HUES64 (cell line): ENCODE data around the gene DOCK2.

Source experiments
- H3K27ac ChIP-seq: 2 replicates; pipeline ENCODE4 v1.7.0; 2013; ENCODE audit warnings: low read depth, low read length, inconsistent platforms
- H3K27me3 ChIP-seq: 2 replicates; pipeline ENCODE4 v1.6.1; 2013; ENCODE audit warnings: mild to moderate bottlenecking, low read length; ENCODE audit not compliant: insufficient read depth
- H3K36me3 ChIP-seq: 2 replicates; pipeline ENCODE4 v1.6.1; 2013; ENCODE audit warnings: mild to moderate bottlenecking, low read length; ENCODE audit not compliant: insufficient read depth
- H3K4me1 ChIP-seq: 2 replicates; pipeline ENCODE4 v1.6.1; 2013; ENCODE audit warnings: mild to moderate bottlenecking, low read length, moderate library complexity; ENCODE audit not compliant: insufficient read depth
- H3K4me3 ChIP-seq: 2 replicates; pipeline ENCODE4 v1.5.1; 2013; ENCODE audit warnings: mild to moderate bottlenecking, low read length, moderate library complexity
- H3K9ac ChIP-seq: 2 replicates; pipeline ENCODE4 v1.6.1; 2013; ENCODE audit warnings: mild to moderate bottlenecking, low read depth, low read length
- H3K9me3 ChIP-seq: 2 replicates; pipeline ENCODE4 v1.6.1; 2013; ENCODE audit warnings: low read depth, low read length; ENCODE audit not compliant: insufficient read depth
- WGBS: fragments of 150-250, 120-280 bp; methylation state at CpG from one replicate; pipeline ENCODE4 v1.1.7; 2013; ENCODE audit warnings: missing lambda C conversion rate; 5-methylcytosine and 5-hydroxymethylcytosine counted together

DOCK2 gene

GRCh38 chr5:170100066-170100943 lies 463.2 kb downstream of the DOCK2 start:
- no peaks in the 10 kb centered on the region for H3K36me3 ChIP-seq
- no peaks in the 10 kb centered on the region for H3K4me1 ChIP-seq
- H3K27ac ChIP-seq, result no peak overlapping the region
- WGBS, result 45% methylated on average over 13 of the region's 13 CpGs
- H3K9ac ChIP-seq, result no peak overlapping the region
- peaks cover 6% of the 10 kb centered on the region; the same call in 1 of the 2 replicates for H3K9me3 ChIP-seq
- H3K4me3 ChIP-seq, result no peak overlapping the region
- H3K27me3 ChIP-seq, result peaks cover 4% of the 10 kb centered on the region; the same call in 1 of the 2 replicates

- H3K9me3 ChIP-seq, result peaks cover 6% of the 10 kb centered on the region; the same call in 1 of the 2 replicates
- no peaks in the 10 kb centered on the region for H3K4me1 ChIP-seq
- peaks cover 26% of the 10 kb centered on the region for H3K27me3 ChIP-seq
- 100% methylated on average over 1 of the region's 1 CpG for WGBS
- no peaks in the 10 kb centered on the region for H3K36me3 ChIP-seq
- no peak overlapping the region for H3K9ac ChIP-seq
- H3K27ac ChIP-seq, result no peak overlapping the region
- no peak overlapping the region for H3K4me3 ChIP-seq
Observed at GRCh38 chr5:170103447-170103846, 466.4 kb downstream of the DOCK2 start.

- peaks cover 3% of the 10 kb centered on the region; the same call in 1 of the 2 replicates for H3K4me1 ChIP-seq
- no peak overlapping the region for H3K4me3 ChIP-seq
- no peaks in the 10 kb centered on the region for H3K36me3 ChIP-seq
- peaks cover 34% of the 10 kb centered on the region for H3K27me3 ChIP-seq
- 0 out of 2 replicates have a peak, but pooled peaks cover under 1% of the 10 kb centered on the region for H3K9me3 ChIP-seq
- no peak overlapping the region for H3K27ac ChIP-seq
- no peak overlapping the region for H3K9ac ChIP-seq
- WGBS, result 94% methylated on average over 6 of the region's 6 CpGs
Observed at GRCh38 chr5:170104299-170104698, 467.2 kb downstream of the DOCK2 start.

GRCh38 chr5:170104710-170105109 lies 467.6 kb downstream of the DOCK2 start:
- Histone ChIP-seq H3K36me3 (no peaks in the 10 kb centered on the region), H3K27ac (no peak overlapping the region), H3K9me3 (no peaks in the 10 kb centered on the region), H3K9ac (no peak overlapping the region), H3K4me3 (no peak overlapping the region), H3K27me3 (peaks cover 36% of the 10 kb centered on the region), H3K4me1 (peaks cover 7% of the 10 kb centered on the region)
- 97% methylated on average over 26 of the region's 26 CpGs for WGBS

- Histone ChIP-seq H3K4me3 (no peak within 1 kb of the TSS), H3K4me1 (peaks cover 12% of the 10 kb centered on the region), H3K9ac (no peak within 1 kb of the TSS), H3K9me3 (no peaks in the 10 kb centered on the region), H3K36me3 (no peaks in the 10 kb centered on the region), H3K27ac (no peak within 1 kb of the TSS), H3K27me3 (peaks cover 44% of the 10 kb centered on the region)
- WGBS, result 90% methylated on average over 48 of the region's 53 CpGs
Observed at GRCh38 chr5:170105642-170106611, 468.9 kb downstream of the DOCK2 start, which contains the start of gene FOXI1. Gene FOXI1 (plus strand): TSS chr5:170105897. CDS start chr5:170105958, 61 bp downstream.

GRCh38 chr5:170107674-170108073 lies 470.6 kb downstream of the DOCK2 start:
- Histone ChIP-seq H3K4me3 (no peak overlapping the region), H3K27me3 (peaks cover 58% of the 10 kb centered on the region), H3K27ac (no peak overlapping the region), H3K9ac (no peak overlapping the region), H3K36me3 (no peaks in the 10 kb centered on the region), H3K9me3 (no peaks in the 10 kb centered on the region), H3K4me1 (peaks cover 12% of the 10 kb centered on the region)
- 94% methylated on average over 2 of the region's 2 CpGs for WGBS

GRCh38 chr5:170108266-170108785 lies 471.3 kb downstream of the DOCK2 start:
- H3K4me3 ChIP-seq, result no peak overlapping the region
- no peaks in the 10 kb centered on the region for H3K9me3 ChIP-seq
- H3K27me3 ChIP-seq, result peaks cover 58% of the 10 kb centered on the region
- 91% methylated on average over 12 of the region's 12 CpGs for WGBS
- H3K36me3 ChIP-seq, result no peaks in the 10 kb centered on the region
- H3K27ac ChIP-seq, result no peak overlapping the region
- no peak overlapping the region for H3K9ac ChIP-seq
- H3K4me1 ChIP-seq, result peaks cover 18% of the 10 kb centered on the region

- Histone ChIP-seq H3K4me1 (peaks cover 20% of the 10 kb centered on the region), H3K27ac (no peak overlapping the region), H3K27me3 (peaks cover 58% of the 10 kb centered on the region), H3K9me3 (no peaks in the 10 kb centered on the region), H3K9ac (no peak overlapping the region), H3K36me3 (no peaks in the 10 kb centered on the region), H3K4me3 (no peak overlapping the region)
- WGBS, result 55% methylated on average over 7 of the region's 7 CpGs
Observed at GRCh38 chr5:170109059-170110031, 472.3 kb downstream of the DOCK2 start.

GRCh38 chr5:170110403-170111087 lies 473.5 kb downstream of the DOCK2 start:
- WGBS, result 71% methylated on average over 3 of the region's 3 CpGs
- Histone ChIP-seq H3K27ac (no peak overlapping the region), H3K4me3 (no peak overlapping the region), H3K9ac (no peak overlapping the region), H3K9me3 (peaks cover 3% of the 10 kb centered on the region; the same call in 1 of the 2 replicates), H3K27me3 (peaks cover 53% of the 10 kb centered on the region), H3K4me1 (peaks cover 20% of the 10 kb centered on the region), H3K36me3 (no peaks in the 10 kb centered on the region)
